Stimulated activated CD4-positive, alpha-beta T cell treated with anti-CD3 and anti-CD28 coated beads, Interleukin-4, amount 100 ng/mL, for 4 hours (primary cell): ENCODE measurements around the gene CCDC68.
"Not testable (repeated sequence)": the region's sequence is repeated elsewhere in the genome, so short reads cannot be mapped to it uniquely, and the experiment has no call there.

Source experiments
- DNase-seq, 2 experiments: peaks; one replicate each; pipeline ENCODE4 v3.0.0-alpha.2; 2020

Gene CCDC68

GRCh38 chr18:54958704-54959625 lies at the start of gene CCDC68:
CCDC68 (minus strand) TSS chr18:54959461; CDS start chr18:54942791, 16,670 bp downstream.
- no peak for DNase-seq

- DNase-seq, result no peak
Measured at GRCh38 chr18:55007602-55008001, 48.3 kb upstream of the CCDC68 start.

GRCh38 chr18:55003695-55004094 lies 44.4 kb upstream of the CCDC68 start:
- no peak for DNase-seq

GRCh38 chr18:55002261-55002660 lies 43.0 kb upstream of the CCDC68 start:
- DNase-seq, result no peak

- DNase-seq, result no peak
Measured at GRCh38 chr18:55001394-55002024, 42.2 kb upstream of the CCDC68 start.

- no peak for DNase-seq
Measured at GRCh38 chr18:55000529-55000928, 41.3 kb upstream of the CCDC68 start.

- no peak for DNase-seq
Measured at GRCh38 chr18:54999016-54999415, 39.8 kb upstream of the CCDC68 start.

- no peak for DNase-seq
Measured at GRCh38 chr18:54995421-54996143, 36.3 kb upstream of the CCDC68 start.

GRCh38 chr18:54991981-54992380 lies 32.7 kb upstream of the CCDC68 start:
- DNase-seq, result no peak

GRCh38 chr18:54984908-54985307 lies 25.6 kb upstream of the CCDC68 start:
- DNase-seq, result no peak

GRCh38 chr18:54983791-54984190 lies 24.5 kb upstream of the CCDC68 start:
- no peak for DNase-seq

- no peak for DNase-seq
Measured at GRCh38 chr18:54983041-54983686, 23.9 kb upstream of the CCDC68 start.

- DNase-seq, result no peak
Measured at GRCh38 chr18:54981076-54981475, 21.8 kb upstream of the CCDC68 start.

GRCh38 chr18:54975598-54975997 lies 16.3 kb upstream of the CCDC68 start:
- DNase-seq, result no peak

- DNase-seq, result no peak
Measured at GRCh38 chr18:54973046-54973445, 13.8 kb upstream of the CCDC68 start.

- DNase-seq, result no peak
Measured at GRCh38 chr18:54968807-54969206, 9.5 kb upstream of the CCDC68 start.

GRCh38 chr18:54968237-54968636 lies 9.0 kb upstream of the CCDC68 start:
- not testable (repeated sequence) for DNase-seq

- no peak for DNase-seq
Measured at GRCh38 chr18:54967786-54968185, 8.5 kb upstream of the CCDC68 start.

- no peak for DNase-seq
Measured at GRCh38 chr18:54964741-54965140, 5.5 kb upstream of the CCDC68 start.

- no peak for DNase-seq
Measured at GRCh38 chr18:54962919-54963645, 3.8 kb upstream of the CCDC68 start.

- no peak for DNase-seq
Measured at GRCh38 chr18:54961868-54962267, 2.6 kb upstream of the CCDC68 start.

- DNase-seq, result no peak
Measured at GRCh38 chr18:54961016-54961423, 1.8 kb upstream of the CCDC68 start.
